Stomach (tissue), 4 donors: ENCODE results near the gene SERPINB2.

ENCODE experiments used
- CTCF ChIP-seq, 7 experiments: fragments of 450-650 bp in 4 of 7; fragments of 200-600 bp in 3 of 7; sonication (generic) in 3 of 7; IDR thresholded peaks; one replicate each; pipeline ENCODE4 v1.5.1; 2016 to 2019; ENCODE audit warnings: antibody characterized with exemption in 7 of 7, control low read depth in 2 of 7, mild to moderate bottlenecking in 1 of 7
- EP300 ChIP-seq: sonication (generic); formaldehyde crosslinking; IDR thresholded peaks from one replicate; pipeline ENCODE4 v1.6.1; 2017; ENCODE audit warnings: antibody characterized with exemption
- POLR2A ChIP-seq, 4 donors: fragments of 450-650 bp; IDR thresholded peaks; one replicate each; pipeline ENCODE4 v1.6.1; 2016; ENCODE audit warnings: antibody characterized with exemption in 4 of 4, control low read depth in 2 of 4, mild to moderate bottlenecking in 1 of 4, moderate library complexity in 1 of 4

GRCh38 chr18:63922049-63922448 is 34.5 kb downstream of the SERPINB2 start:
- TF ChIP-seq CTCF (IDR thresholded peaks at IDR 0.05) (no peak), EP300 (no peak), POLR2A (IDR thresholded peaks at IDR 0.05) (no peak)
